HG02678 (cell line): ENCODE measurements around the gene EPHA1.

Source experiments
- ATAC-seq: cut with Tn5 transposase; IDR thresholded peaks from one replicate; pipeline ENCODE4 v1.9.1; 2021; ENCODE audit warnings: mild to moderate bottlenecking, moderate library complexity; ENCODE audit not compliant: unreplicated experiment

The EPHA1 gene

DNA sequence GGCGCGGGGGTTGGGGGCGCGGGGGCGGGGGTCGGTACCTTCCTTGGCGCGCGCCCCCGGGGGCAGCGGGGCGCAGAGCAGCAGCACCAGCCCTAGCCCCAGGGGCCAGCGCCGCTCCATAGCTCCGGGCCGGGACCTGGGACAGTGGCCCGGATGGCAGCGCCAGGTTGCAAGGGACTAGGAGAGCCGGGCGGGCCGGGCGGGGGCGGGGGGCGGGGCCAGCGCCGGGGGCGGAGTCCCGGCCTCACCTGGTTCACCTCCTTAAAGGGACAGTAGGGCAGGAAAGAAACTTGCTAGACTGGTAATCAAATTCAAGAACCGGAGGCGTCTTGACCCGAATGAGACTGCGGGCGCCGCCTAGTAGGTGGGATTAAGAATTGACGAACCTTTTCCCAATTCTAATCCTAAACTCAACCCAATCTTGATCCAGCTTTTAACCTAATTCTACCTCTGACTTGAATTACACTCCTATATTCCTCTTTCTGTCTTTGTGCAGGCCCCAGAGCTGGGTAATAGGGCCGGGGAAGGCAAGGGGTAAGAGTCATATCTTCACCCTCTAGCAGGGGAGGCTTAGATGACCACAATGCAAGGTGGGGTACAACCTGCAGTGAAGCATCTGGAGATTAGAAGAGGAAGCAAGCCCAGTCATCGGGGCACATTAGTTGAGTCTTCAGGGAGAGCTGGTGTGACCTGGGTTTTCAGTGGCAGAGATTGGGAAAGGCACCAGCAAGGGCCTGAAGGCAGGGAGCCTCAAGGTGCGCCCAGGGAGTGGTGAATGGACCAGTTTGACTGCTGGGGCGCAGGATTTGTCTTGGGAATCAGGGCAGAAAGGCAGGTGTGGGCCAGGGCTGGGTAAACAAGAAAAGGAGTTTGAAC is at the start of gene EPHA1:
Gene EPHA1, minus strand, starts transcription at position 171 of the 876 bp plus-strand sequence. Its CDS starts 51 bp downstream, at position 120.
- no peak for ATAC-seq

GRCh38 chr7:143458263-143458662 is 49.6 kb upstream of the EPHA1 start:
- no peak for ATAC-seq

DNA sequence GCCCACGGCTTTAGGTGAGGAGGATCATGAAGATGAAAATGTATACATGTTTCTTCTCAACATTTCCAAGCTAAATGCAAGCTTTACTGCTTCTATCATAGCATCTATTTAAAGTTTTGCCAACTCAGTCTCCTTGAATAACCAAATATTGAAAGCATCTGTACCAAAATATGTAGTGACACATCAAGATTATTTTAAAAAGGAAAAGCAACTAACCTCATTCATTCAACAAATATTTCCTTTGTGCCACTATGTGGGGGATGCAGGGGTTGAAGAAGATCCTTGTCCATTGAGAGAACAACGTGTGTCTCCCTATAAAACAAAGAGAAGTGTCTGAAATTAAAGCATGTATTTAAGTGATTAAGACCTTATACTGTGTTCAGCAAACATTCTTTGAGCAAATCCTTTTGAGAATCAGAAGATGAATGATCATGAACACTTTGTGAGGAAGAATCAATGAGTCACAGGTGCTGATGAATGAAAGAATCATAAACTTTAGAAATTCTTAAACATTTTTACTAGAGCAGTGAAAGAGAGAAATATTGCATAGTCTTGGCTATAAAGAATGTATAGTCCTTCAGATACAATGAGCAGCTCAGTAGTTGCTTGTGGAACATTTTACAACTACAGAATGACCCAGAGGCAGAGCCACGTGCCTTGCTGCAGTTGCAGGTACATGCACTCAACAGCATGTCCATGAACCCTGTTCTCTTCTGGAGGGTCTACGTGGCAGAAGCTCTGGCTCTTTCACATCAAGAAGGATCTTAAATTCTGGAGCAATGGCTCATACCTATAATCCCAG is 48.5 kb upstream of the EPHA1 start:
- ATAC-seq, result no peak

DNA sequence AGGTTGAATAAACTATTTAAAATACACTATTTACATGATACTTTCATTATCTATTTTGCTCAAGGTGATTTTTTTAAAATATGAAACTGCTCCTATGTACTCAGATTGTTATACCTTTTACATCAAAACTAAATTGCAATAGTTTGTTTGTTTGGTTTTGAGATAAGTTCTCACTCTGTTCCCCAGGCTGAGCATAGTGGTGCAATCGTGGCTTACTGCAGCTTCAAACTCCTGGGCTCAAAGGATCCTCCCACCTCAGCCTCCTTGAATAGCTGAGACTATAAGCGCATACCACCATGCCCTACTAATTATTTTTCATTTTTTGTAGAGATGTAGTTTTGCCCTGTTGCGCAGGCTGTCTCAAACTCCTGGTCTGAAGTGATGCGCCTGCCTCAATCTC is 47.3 kb upstream of the EPHA1 start:
- ATAC-seq, result no peak

GRCh38 chr7:143455491-143455890 is 46.8 kb upstream of the EPHA1 start:
- no peak for ATAC-seq

GRCh38 chr7:143454091-143454680 is 45.5 kb upstream of the EPHA1 start:
- ATAC-seq, result no peak

DNA sequence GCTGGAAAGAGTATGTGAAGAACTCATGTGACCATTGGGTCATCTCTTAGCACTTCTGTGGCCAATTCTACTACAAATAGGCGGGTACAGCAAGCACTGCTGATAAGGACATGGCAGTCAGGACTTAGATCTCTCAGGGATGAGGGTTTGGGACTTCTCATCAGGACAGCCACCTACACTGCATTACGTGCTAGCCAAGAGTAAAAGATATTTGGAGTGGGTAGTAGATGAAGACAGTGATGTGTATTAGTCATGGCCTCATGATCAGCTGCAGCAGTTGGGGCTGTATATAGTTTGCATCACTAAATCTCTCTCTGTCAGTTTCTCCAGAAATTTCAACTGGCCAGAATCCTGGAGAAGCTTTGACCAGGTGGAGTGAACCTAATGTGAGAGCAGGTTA is 43.8 kb upstream of the EPHA1 start:
- ATAC-seq, result no peak

DNA sequence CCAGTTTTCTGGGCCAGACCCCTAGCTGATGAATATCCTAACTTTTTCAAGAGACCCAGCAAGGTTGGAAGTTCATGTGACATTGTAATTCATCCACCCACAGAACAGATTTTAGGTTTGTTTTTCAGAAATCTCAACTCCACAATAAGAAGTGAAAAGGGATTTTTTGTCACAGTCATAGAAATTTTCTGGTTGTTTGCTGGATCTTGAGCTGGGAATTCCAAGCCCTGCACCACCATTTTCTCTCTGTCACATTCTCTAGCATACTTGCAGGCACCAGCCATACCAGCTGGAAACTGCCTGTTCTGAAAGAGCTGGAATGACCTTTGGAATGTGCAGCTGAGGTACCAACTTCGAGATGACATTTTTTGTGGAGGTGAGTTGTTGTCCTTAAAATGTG is 43.1 kb upstream of the EPHA1 start:
- ATAC-seq, result no peak

DNA sequence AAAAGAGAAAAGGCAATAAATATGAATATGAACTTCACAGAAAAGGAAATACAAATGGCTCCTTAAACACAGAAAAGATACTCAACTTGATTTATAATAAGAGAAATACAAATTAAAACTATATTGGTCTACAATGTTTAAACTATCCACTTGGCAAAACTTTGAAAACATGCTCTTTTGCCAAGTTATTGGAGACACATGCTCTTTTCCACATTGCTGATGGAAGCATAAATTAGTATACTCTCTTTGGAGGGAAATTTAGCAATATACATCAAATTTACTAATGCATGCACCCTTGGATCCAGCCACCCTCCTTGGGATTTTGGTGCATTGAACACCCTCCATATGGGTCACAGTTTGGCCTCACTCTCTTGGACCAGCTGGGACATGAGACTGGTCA is 42.5 kb upstream of the EPHA1 start:
- no peak for ATAC-seq

DNA sequence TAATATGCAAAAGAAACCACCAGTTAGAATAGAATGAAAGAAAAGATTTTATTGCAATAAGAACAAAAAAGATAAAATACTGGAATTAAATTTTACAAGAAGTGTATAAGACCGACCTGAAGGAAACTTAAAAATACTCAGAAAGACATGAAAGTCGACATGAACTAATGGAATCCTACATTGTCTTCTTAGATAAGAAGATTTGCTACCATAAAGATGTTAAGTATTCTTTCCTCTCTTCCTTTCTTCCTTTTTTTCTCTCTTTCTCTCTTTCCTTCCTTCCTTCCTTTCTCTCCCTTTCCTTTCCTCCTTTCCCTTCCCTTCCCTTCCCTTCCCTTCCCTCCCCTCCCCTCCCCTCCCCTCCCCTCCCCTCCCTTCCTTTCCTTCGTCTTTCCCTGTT is 41.1 kb upstream of the EPHA1 start:
- no peak for ATAC-seq

DNA sequence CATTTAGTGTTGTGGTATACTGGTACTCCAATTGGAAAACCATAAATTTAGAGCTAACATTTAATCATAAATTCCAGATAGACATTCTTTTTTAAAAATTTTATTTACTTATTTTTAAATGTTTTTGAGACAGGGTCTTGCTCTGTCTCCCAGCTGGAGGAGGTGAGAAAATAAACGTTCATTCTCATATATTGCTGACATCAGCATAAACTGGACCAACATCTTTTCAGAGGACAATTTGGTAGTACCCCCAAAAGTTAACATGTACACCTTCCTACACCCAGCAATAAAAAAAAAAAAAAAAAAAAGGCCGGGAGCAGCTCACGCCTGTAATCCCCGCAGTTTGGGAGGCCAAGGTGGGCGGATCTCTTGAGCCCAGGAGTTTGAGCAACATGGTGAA is 39.8 kb upstream of the EPHA1 start:
- no peak for ATAC-seq

DNA sequence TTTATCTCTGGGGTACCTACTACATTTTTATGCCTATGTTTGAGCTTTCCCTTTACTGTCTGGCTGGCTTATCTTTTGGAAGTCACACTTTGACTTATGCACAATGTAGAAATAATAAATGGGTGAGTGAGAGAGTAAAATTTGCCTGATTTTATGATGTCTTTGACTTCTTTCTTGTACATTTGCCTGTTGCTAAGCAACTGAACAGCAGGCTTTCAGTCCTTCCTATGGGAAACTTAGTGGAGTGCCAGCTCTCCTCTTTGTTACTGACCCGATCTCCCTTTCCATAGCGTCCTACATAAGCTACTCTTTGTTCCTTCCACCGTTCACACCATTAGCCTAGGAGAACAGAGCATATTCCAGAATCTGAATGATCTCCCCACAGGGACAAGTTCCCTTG is 38.8 kb upstream of the EPHA1 start:
- no peak for ATAC-seq

GRCh38 chr7:143444785-143445184 is 36.1 kb upstream of the EPHA1 start:
- no peak for ATAC-seq

- ATAC-seq, result no peak
Measured at GRCh38 chr7:143444063-143444782, 35.6 kb upstream of the EPHA1 start.

DNA sequence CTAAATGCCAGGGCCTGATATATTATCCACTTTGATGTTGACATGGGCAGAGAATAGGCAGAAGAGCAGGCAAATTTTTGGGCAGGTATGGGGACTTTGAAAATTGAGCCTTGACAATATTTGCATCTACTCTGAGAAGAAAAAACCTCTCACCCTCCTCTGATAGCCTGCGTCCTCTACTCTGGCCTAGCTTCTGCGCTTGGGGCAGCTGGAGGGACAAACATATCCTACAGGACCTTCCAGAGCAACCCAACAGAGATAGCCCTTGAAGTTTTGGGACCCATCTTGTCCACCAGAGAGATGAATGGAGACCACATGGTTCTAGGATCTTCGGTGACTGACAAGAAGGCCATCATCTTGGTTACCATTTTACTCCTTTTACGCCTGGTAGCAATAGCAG is 34.5 kb upstream of the EPHA1 start, which contains the start of gene TAS2R60:
Gene TAS2R60, plus strand, starts transcription at position 301 of the 400 bp plus-strand sequence. Its CDS starts 0 bp downstream, at position 301.
- no peak for ATAC-seq

- ATAC-seq, result no peak
Measured at GRCh38 chr7:143439866-143440265, 31.2 kb upstream of the EPHA1 start.

- ATAC-seq, result peak; percentile 62
Measured at GRCh38 chr7:143437578-143437977, 28.9 kb upstream of the EPHA1 start.

GRCh38 chr7:143436325-143436946 is 27.8 kb upstream of the EPHA1 start:
- ATAC-seq, result peak; percentile 85

DNA sequence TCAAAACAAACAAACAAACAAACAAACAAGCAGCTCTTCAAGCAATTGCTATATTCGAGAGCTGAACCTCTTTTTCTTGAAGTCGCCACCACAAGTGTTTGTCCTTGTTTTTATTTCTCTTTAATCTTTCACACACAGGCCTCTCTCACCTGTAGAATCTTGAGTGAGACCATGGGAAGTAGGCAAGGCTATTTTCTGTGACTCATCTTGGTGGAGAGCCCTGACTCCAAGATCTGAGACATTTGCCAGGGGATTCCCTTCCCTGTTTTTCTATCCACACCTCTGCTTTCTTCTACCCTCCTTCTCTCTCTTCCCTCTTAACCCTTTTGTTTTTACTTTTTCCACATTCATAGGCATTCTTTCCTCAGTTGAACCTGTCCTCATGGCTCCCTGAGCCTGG is 26.6 kb upstream of the EPHA1 start:
- no peak for ATAC-seq

GRCh38 chr7:143434660-143435059 is 26.0 kb upstream of the EPHA1 start:
- ATAC-seq, result no peak
